ENCODE results near the gene DIAPH2. TPM values are rescaled to one million over a fixed set of nuclear protein-coding genes. Genes with fewer than 3 reads are reported as not detected.

DIAPH2 gene
- total RNA-seq, 4 donors from 2014 or later: 16.7 to 27.3 (median 20.3) TPM

GRCh38 chrX:97479106-97479890 lies 794.7 kb downstream of the DIAPH2 start:
- no peak overlapping the region for H3K4me3 ChIP-seq (ENCODE audit: low read depth, poor library complexity, severe bottlenecking)
- WGBS, 2 donors: 48 to 51% methylated on average over 3 of the region's 3 CpGs
- no peak for DNase-seq (ENCODE audit: low spot score in 2 of 2)
- TF ChIP-seq POLR2A (IDR thresholded peaks at IDR 0.05): no peak
- TF ChIP-seq CTCF (IDR thresholded peaks at IDR 0.05): no peak
- intact Hi-C loops (cut with DNase I; ENCODE audit: low total_unique reads): no loop called here

GRCh38 chrX:97481228-97481627 lies 796.6 kb downstream of the DIAPH2 start:
- intact Hi-C loops (cut with DNase I; ENCODE audit: low total_unique reads): no loop called here
- DNase-seq (ENCODE audit: low spot score in 2 of 2): no peak
- H3K4me3 ChIP-seq (ENCODE audit: low read depth, poor library complexity, severe bottlenecking): no peak overlapping the region
- 56 to 61% methylated on average over 2 of the region's 2 CpGs for WGBS, 2 donors
- TF ChIP-seq POLR2A (IDR thresholded peaks at IDR 0.05): no peak
- TF ChIP-seq CTCF (IDR thresholded peaks at IDR 0.05): no peak

GRCh38 chrX:97482666-97483300 lies 798.1 kb downstream of the DIAPH2 start:
- no peak overlapping the region for H3K4me3 ChIP-seq (ENCODE audit: low read depth, poor library complexity, severe bottlenecking)
- intact Hi-C loops (cut with DNase I; ENCODE audit: low total_unique reads): no loop called here
- no peak for DNase-seq (ENCODE audit: low spot score in 2 of 2)
- TF ChIP-seq CTCF (IDR thresholded peaks at IDR 0.05) (no peak), POLR2A (IDR thresholded peaks at IDR 0.05) (no peak)
- 75 to 95% methylated on average over 1 of the region's 1 CpG for WGBS, 2 donors

GRCh38 chrX:97490656-97491055 lies 806.0 kb downstream of the DIAPH2 start:
- intact Hi-C loops (cut with DNase I; ENCODE audit: low total_unique reads): no loop called here
- H3K4me3 ChIP-seq (ENCODE audit: low read depth, poor library complexity, severe bottlenecking): no peak overlapping the region
- DNase-seq (ENCODE audit: low spot score in 2 of 2): no peak
- TF ChIP-seq POLR2A (IDR thresholded peaks at IDR 0.05) (no peak), CTCF (IDR thresholded peaks at IDR 0.05) (no peak)
- 68 to 92% methylated on average over 2 of the region's 2 CpGs for WGBS, 2 donors

GRCh38 chrX:97494756-97495372 lies 810.2 kb downstream of the DIAPH2 start:
- H3K4me3 ChIP-seq (ENCODE audit: low read depth, poor library complexity, severe bottlenecking): no peak overlapping the region
- WGBS, 2 donors: 67 to 86% methylated on average over 1 of the region's 1 CpG
- intact Hi-C loops (cut with DNase I; ENCODE audit: low total_unique reads): no loop called here
- DNase-seq (ENCODE audit: low spot score in 2 of 2): no peak
- TF ChIP-seq CTCF (IDR thresholded peaks at IDR 0.05) (no peak), POLR2A (IDR thresholded peaks at IDR 0.05) (no peak)
